ENCODE measurements around the gene CCL17.

DNA sequence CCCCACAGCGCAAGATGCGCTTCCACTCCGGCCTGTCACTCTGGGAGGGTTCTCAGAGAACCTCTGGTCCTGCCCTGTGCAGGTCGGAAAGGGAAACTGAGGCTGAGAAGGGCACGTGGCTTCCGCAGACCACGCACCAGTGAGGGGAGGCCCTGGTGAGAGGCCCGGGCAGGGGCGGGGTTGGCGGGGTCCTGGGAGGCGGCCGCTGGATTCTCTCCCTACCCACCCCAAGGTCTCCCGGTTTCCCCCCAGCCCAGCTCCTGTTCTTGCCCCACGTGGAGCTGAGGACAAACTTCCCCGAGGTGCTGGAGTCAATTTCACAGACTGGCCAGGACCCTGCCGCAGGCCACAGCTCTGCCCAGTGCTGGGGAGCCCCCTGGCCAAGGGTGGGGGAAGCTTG, 11.5 kb downstream of the CCL17 start:
- TF ChIP-seq PATZ1 (tag by site-specific recombination; IDR thresholded peaks at IDR 0.05) (no peak), ZNF302 (tag by site-specific recombination; IDR thresholded peaks at IDR 0.05; ENCODE audit: low read depth) (no peak), ZNF146 (tag by site-specific recombination; IDR thresholded peaks at IDR 0.05) (no peak), RBAK (tag by site-specific recombination; IDR thresholded peaks at IDR 0.05) (no peak), ZBTB8A (tag by site-specific recombination; IDR thresholded peaks at IDR 0.05) (no peak)
- TF ChIP-seq, protein P1, sequence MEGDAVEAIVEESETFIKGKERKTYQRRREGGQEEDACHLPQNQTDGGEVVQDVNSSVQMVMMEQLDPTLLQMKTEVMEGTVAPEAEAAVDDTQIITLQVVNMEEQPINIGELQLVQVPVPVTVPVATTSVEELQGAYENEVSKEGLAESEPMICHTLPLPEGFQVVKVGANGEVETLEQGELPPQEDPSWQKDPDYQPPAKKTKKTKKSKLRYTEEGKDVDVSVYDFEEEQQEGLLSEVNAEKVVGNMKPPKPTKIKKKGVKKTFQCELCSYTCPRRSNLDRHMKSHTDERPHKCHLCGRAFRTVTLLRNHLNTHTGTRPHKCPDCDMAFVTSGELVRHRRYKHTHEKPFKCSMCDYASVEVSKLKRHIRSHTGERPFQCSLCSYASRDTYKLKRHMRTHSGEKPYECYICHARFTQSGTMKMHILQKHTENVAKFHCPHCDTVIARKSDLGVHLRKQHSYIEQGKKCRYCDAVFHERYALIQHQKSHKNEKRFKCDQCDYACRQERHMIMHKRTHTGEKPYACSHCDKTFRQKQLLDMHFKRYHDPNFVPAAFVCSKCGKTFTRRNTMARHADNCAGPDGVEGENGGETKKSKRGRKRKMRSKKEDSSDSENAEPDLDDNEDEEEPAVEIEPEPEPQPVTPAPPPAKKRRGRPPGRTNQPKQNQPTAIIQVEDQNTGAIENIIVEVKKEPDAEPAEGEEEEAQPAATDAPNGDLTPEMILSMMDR (tag by site-specific recombination; IDR thresholded peaks at IDR 0.05) = no peak
